Glutamatergic neuron (in vitro differentiated cells): ENCODE results near the gene NEU1. TPM values are rescaled to one million over a fixed set of nuclear protein-coding genes. Genes with fewer than 3 reads are reported as not detected.
"Not testable (repeated sequence)": the region's sequence is repeated elsewhere in the genome, so short reads cannot be mapped to it uniquely, and the experiment has no call there.

Source experiments
- DNase-seq: peaks from one replicate; pipeline ENCODE4 v3.0.0; 2022
- H3K27ac Mint-ChIP-seq: one replicate; pipeline ENCODE4 v1.8.0; 2020; ENCODE audit warnings: mild to moderate bottlenecking, mixed read lengths, inconsistent platforms; ENCODE audit not compliant: unreplicated experiment
- H3K27me3 Mint-ChIP-seq: one replicate; pipeline ENCODE4 v1.8.0; 2020; ENCODE audit warnings: mild to moderate bottlenecking, moderate library complexity, mixed read lengths, inconsistent platforms; ENCODE audit not compliant: unreplicated experiment
- H3K36me3 Mint-ChIP-seq: one replicate; pipeline ENCODE4 v1.8.0; 2020; ENCODE audit warnings: mild to moderate bottlenecking, mixed read lengths, inconsistent platforms; ENCODE audit not compliant: unreplicated experiment
- H3K4me1 Mint-ChIP-seq: one replicate; pipeline ENCODE4 v1.8.0; 2020; ENCODE audit warnings: mild to moderate bottlenecking, low read depth, mixed read lengths, inconsistent platforms; ENCODE audit not compliant: unreplicated experiment
- H3K4me3 Mint-ChIP-seq: one replicate; pipeline ENCODE4 v1.8.0; 2020; ENCODE audit warnings: mild to moderate bottlenecking, mixed read lengths, inconsistent platforms; ENCODE audit not compliant: unreplicated experiment
- H3K9me3 Mint-ChIP-seq: one replicate; pipeline ENCODE4 v1.8.0; 2020; ENCODE audit warnings: mild to moderate bottlenecking, moderate library complexity, mixed read lengths, inconsistent platforms; ENCODE audit not compliant: unreplicated experiment
- CTCF ChIP-seq: fragments of 200-600 bp; sonication (generic); IDR thresholded peaks from one replicate; pipeline ENCODE4 v1.5.0; 2021; ENCODE audit not compliant: partially characterized antibody, unreplicated experiment
- total RNA-seq: library from RNA; stranded (reverse); fragmentation: NEBNext Ultra II Directional; extraction: Animal tissue kit (Norgen Biotek cat#: 25700); gene quantifications from one replicate; pipeline ENCODE4 v1.2.1, GENCODE V29; 2021; ENCODE audit not compliant: unreplicated experiment

NEU1 gene
- total RNA-seq, 1 donor from 2014 or later: 40.2 TPM

GRCh38 chr6:31814677-31815024 is 48.0 kb downstream of the NEU1 start:
- Mint-ChIP-seq H3K36me3 (peaks cover 4% of the 10 kb centered on the region), H3K4me1 (peaks cover 8% of the 10 kb centered on the region), H3K27ac (peak overlapping the region; percentile 89), H3K9me3 (peaks cover 10% of the 10 kb centered on the region), H3K4me3 (peak overlapping the region; percentile 90), H3K27me3 (peaks cover 4% of the 10 kb centered on the region)
- TF ChIP-seq CTCF: no peak
- peak; percentile 69 for DNase-seq

GRCh38 chr6:31813465-31813849 is 49.2 kb downstream of the NEU1 start:
- Mint-ChIP-seq H3K9me3 (peaks cover 10% of the 10 kb centered on the region), H3K4me1 (peaks cover 8% of the 10 kb centered on the region), H3K4me3 (peak overlapping the region; percentile 82), H3K27ac (peak overlapping the region; percentile 91), H3K27me3 (peaks cover 4% of the 10 kb centered on the region), H3K36me3 (peaks cover 4% of the 10 kb centered on the region)
- no peak for DNase-seq
- TF ChIP-seq CTCF: no peak

DNA sequence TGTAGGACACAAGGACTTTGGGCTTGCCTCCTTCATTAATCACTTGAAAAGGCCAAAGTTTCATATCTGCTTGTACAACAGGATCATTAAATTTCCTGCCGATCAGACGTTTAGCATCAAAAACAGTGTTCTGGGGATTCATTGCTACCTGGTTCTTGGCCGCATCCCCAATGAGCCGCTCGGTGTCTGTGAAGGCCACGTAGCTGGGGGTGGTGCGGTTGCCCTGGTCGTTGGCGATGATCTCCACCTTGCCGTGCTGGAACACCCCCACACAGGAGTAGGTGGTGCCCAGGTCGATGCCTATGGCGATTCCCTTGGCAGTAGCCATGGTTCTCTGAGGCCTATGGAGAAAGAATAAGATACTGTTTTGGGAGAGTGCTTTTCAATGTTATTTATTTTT is 51.0 kb downstream of the NEU1 start:
- H3K36me3 Mint-ChIP-seq: no peaks in the 10 kb centered on the region
- H3K4me3 Mint-ChIP-seq: no peak overlapping the region
- no peak for TF ChIP-seq CTCF
- DNase-seq: no peak
- peaks cover 6% of the 10 kb centered on the region for H3K4me1 Mint-ChIP-seq
- peaks cover 3% of the 10 kb centered on the region for H3K9me3 Mint-ChIP-seq
- peaks cover 4% of the 10 kb centered on the region for H3K27me3 Mint-ChIP-seq
- H3K27ac Mint-ChIP-seq: no peak overlapping the region

DNA sequence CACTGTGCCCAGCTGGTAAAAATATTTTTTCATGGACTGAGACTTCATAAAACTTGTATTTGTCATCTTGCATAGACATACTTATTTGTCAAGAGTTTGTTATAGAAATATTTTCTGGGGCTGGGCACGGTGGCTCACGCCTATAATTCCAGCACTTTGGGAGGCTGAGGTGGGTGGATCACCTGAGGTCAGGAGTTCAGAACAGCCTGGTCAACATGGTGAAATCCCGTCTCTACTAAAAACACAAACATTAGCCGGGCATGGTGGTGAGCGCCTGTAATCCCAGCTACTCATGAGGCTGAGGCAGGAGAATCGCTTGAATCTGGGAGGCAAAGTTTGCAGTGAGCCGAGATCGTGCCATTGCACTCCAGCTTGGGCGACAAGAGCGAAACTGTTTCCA is 54.0 kb downstream of the NEU1 start:
- H3K36me3 Mint-ChIP-seq, H3K4me3 Mint-ChIP-seq, DNase-seq, H3K27ac Mint-ChIP-seq, H3K27me3 Mint-ChIP-seq, H3K4me1 Mint-ChIP-seq, H3K9me3 Mint-ChIP-seq: not testable (repeated sequence)

Other genes with a start within 250 kb of the NEU1 start
- gene AIF1, start 247.6 kb downstream of the NEU1 start, total RNA-seq: not detected
- gene PRRC2A, start 242.1 kb downstream of the NEU1 start, total RNA-seq: 303 TPM
- gene BAG6, start 210.2 kb downstream of the NEU1 start, total RNA-seq: 804 TPM
- gene APOM, start 206.9 kb downstream of the NEU1 start, total RNA-seq: 1.5 TPM
- gene C6orf47, start 202.0 kb downstream of the NEU1 start, total RNA-seq: 28.8 TPM
- 30.1 TPM for gene GPANK1, start 197.8 kb downstream of the NEU1 start, total RNA-seq
- 214 TPM for gene CSNK2B, start 196.7 kb downstream of the NEU1 start, total RNA-seq
- 43.1 TPM for gene LY6G5B, start 192.8 kb downstream of the NEU1 start, total RNA-seq
- gene LY6G5C, start 181.8 kb downstream of the NEU1 start, total RNA-seq: 13.8 TPM
- 120 TPM for gene ABHD16A, start 159.5 kb downstream of the NEU1 start, total RNA-seq
- gene LY6G6F, start 156.0 kb downstream of the NEU1 start, total RNA-seq: not detected
- not detected for gene LY6G6D, start 147.5 kb downstream of the NEU1 start, total RNA-seq
- gene LY6G6C, start 141.1 kb downstream of the NEU1 start, total RNA-seq: 1.8 TPM
- not detected for gene MPIG6B, start 139.4 kb downstream of the NEU1 start, total RNA-seq
- gene DDAH2, start 133.5 kb downstream of the NEU1 start, total RNA-seq: 266 TPM
- 310 TPM for gene CLIC1, start 126.3 kb downstream of the NEU1 start, total RNA-seq
- gene MSH5, start 122.8 kb downstream of the NEU1 start, total RNA-seq: 25.7 TPM
- gene SAPCD1, start 100.2 kb downstream of the NEU1 start, total RNA-seq: 3.7 TPM
- 3.2 TPM for gene VWA7, start 85.5 kb downstream of the NEU1 start, total RNA-seq
- 204 TPM for gene VARS1, start 67.1 kb downstream of the NEU1 start, total RNA-seq
- 68.2 TPM for gene LSM2, start 55.9 kb downstream of the NEU1 start, total RNA-seq
- gene HSPA1L, start 47.5 kb downstream of the NEU1 start, total RNA-seq: 2.5 TPM
- gene HSPA1A, start 47.3 kb downstream of the NEU1 start, total RNA-seq: 54.3 TPM
- 93.9 TPM for gene HSPA1B, start 35.1 kb downstream of the NEU1 start, total RNA-seq
- gene SLC44A4, start 16.2 kb upstream of the NEU1 start, total RNA-seq: not detected
- 113 TPM for gene EHMT2, start 34.9 kb upstream of the NEU1 start, total RNA-seq
- 16.2 TPM for gene ZBTB12, start 39.3 kb upstream of the NEU1 start, total RNA-seq
- gene C2, start 64.9 kb upstream of the NEU1 start, total RNA-seq: not detected
- not detected for gene CFB, start 83.3 kb upstream of the NEU1 start, total RNA-seq
- 52.7 TPM for gene NELFE, start 96.2 kb upstream of the NEU1 start, total RNA-seq
- gene SKIC2, start 96.4 kb upstream of the NEU1 start, total RNA-seq: 109 TPM
- 23.8 TPM for gene DXO, start 109.3 kb upstream of the NEU1 start, total RNA-seq
- gene C4A, start 119.2 kb upstream of the NEU1 start, total RNA-seq: 9.3 TPM
- 6.4 TPM for gene C4B, start 152.0 kb upstream of the NEU1 start, total RNA-seq
- 0.64 TPM for gene CYP21A2, start 175.6 kb upstream of the NEU1 start, total RNA-seq
- gene TNXB, start 246.5 kb upstream of the NEU1 start, total RNA-seq: 6.0 TPM